HG02943 (cell line): Measurements from ENCODE around the gene DNAH10.

Source experiments
- ATAC-seq: cut with Tn5 transposase; IDR thresholded peaks from one replicate; pipeline ENCODE4 v1.9.1; 2021; ENCODE audit warnings: mild to moderate bottlenecking, low read depth, moderate library complexity; ENCODE audit not compliant: unreplicated experiment

The DNAH10 gene

GRCh38 chr12:123834845-123835244 is 72.7 kb downstream of the DNAH10 start:
- ATAC-seq: no peak

GRCh38 chr12:123836292-123836691 is 74.2 kb downstream of the DNAH10 start:
- ATAC-seq: no peak

GRCh38 chr12:123839826-123840225 is 77.7 kb downstream of the DNAH10 start:
- ATAC-seq: no peak

GRCh38 chr12:123840765-123841425 is 78.8 kb downstream of the DNAH10 start:
- no peak for ATAC-seq

- ATAC-seq: no peak
Measured at GRCh38 chr12:123843912-123844748, 82.0 kb downstream of the DNAH10 start.

GRCh38 chr12:123845881-123846280 is 83.8 kb downstream of the DNAH10 start:
- ATAC-seq: no peak

- ATAC-seq: no peak
Measured at GRCh38 chr12:123846340-123846739, 84.2 kb downstream of the DNAH10 start.

- no peak for ATAC-seq
Measured at GRCh38 chr12:123847019-123847418, 84.9 kb downstream of the DNAH10 start.

- no peak for ATAC-seq
Measured at GRCh38 chr12:123847876-123848275, 85.8 kb downstream of the DNAH10 start.

- no peak for ATAC-seq
Measured at GRCh38 chr12:123849517-123849916, 87.4 kb downstream of the DNAH10 start.

- ATAC-seq: no peak
Measured at GRCh38 chr12:123850246-123851134, 88.4 kb downstream of the DNAH10 start.

- no peak for ATAC-seq
Measured at GRCh38 chr12:123853396-123854070, 91.4 kb downstream of the DNAH10 start.

GRCh38 chr12:123854232-123854631 is 92.1 kb downstream of the DNAH10 start:
- no peak for ATAC-seq

- ATAC-seq: no peak
Measured at GRCh38 chr12:123854918-123855317, 92.8 kb downstream of the DNAH10 start.

- no peak for ATAC-seq
Measured at GRCh38 chr12:123856681-123857080, 94.6 kb downstream of the DNAH10 start.

GRCh38 chr12:123858176-123858575 is 96.1 kb downstream of the DNAH10 start:
- no peak for ATAC-seq

GRCh38 chr12:123859035-123859434 is 96.9 kb downstream of the DNAH10 start:
- ATAC-seq: no peak

GRCh38 chr12:123860377-123860776 is 98.3 kb downstream of the DNAH10 start:
- ATAC-seq: no peak

GRCh38 chr12:123861392-123861791 is 99.3 kb downstream of the DNAH10 start:
- no peak for ATAC-seq

GRCh38 chr12:123867141-123867540 is 105.0 kb downstream of the DNAH10 start:
- no peak for ATAC-seq
